Lower lobe of right lung (tissue), 2 donors: ENCODE measurements around the gene ATP2B3. TPM values are rescaled to one million over a fixed set of nuclear protein-coding genes. Genes with fewer than 3 reads are reported as not detected.

Source experiments
- ATAC-seq, 2 donors: fragments of 200-7000 bp; cut with Tn5 transposase; one replicate each; pipeline ENCODE4 v1.9.1; 2020 to 2022; ENCODE audit warnings: mild to moderate bottlenecking in 2 of 2, moderate library complexity in 2 of 2
- DNase-seq: peaks from one replicate; pipeline ENCODE4 v3.0.0-alpha.2; 2020
- H3K27ac ChIP-seq: fragments of 200-600 bp; one replicate; pipeline ENCODE4 v1.8.0; 2022
- H3K27me3 ChIP-seq: fragments of 200-600 bp; one replicate; pipeline ENCODE4 v1.8.0; 2022; ENCODE audit warnings: low read depth
- H3K36me3 ChIP-seq: fragments of 200-600 bp; one replicate; pipeline ENCODE4 v1.8.0; 2022; ENCODE audit warnings: mild to moderate bottlenecking
- H3K4me1 ChIP-seq: fragments of 200-600 bp; one replicate; pipeline ENCODE4 v1.8.0; 2022
- H3K4me3 ChIP-seq: fragments of 200-600 bp; one replicate; pipeline ENCODE4 v1.8.0; 2022; ENCODE audit warnings: mild to moderate bottlenecking
- H3K9me3 ChIP-seq: fragments of 200-600 bp; one replicate; pipeline ENCODE4 v1.8.0; 2022
- intact Hi-C: fragments of 100-400 bp; cut with DNase I; formaldehyde crosslinking; loops from one replicate; pipeline ENCODE4 v1.11.0; 2022
- total RNA-seq: library from RNA; stranded (reverse); fragmentation: NEBNext Ultra II Directional; extraction: Animal tissue kit (Norgen Biotek cat#: 25700); gene quantifications from one replicate; pipeline ENCODE4 v1.2.1, GENCODE V29; 2021
- TF ChIP-seq, protein P1 (sequence below): fragments of 200-600 bp; IDR thresholded peaks from one replicate; pipeline ENCODE4 v1.8.0; 2022; ENCODE audit warnings: antibody characterized with exemption, mild to moderate bottlenecking
- donor health status: DM: no; HTN: yes; CAD: no; lungs with severe emphysema.

The ATP2B3 gene
- total RNA-seq, 1 donor from 2014 or later = not detected

DNA sequence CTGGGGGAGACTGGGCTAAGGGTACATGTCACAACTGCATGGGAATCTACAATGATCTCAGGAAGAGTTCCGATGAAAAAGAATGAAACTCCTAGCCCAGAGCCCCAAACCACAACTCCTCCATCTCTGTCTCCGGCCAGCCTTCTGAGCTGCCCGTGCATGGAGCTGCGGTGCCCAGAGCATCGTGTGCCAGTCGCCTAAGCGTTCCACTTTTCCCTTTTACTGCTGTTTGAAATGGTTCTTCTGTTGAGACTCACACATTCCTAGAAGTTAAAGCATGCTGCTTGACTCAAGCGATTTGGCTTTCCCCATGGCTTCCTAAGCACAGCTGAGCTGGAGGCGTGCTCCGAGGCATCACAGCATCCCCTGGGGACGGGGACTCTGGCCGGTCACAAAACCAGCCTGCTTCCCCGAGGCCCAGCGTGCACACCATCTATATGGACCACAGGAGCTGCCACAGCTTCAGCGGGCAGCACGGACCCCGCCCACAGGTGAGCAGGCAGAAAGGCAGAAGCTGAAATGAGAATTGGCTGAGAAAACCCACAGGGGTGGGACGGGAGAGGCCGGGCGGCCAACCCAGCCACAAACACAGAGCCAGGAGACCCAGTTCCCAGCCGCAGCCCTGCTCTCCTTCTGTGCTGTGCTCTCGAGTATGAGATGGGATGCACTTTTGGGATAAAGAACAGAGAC lies 76.5 kb downstream of the ATP2B3 start:
- peak; percentile 1 for DNase-seq
- Histone ChIP-seq H3K27ac (no peak overlapping the region), H3K9me3 (no peaks in the 10 kb centered on the region), H3K4me3 (no peak overlapping the region), H3K4me1 (peaks cover 6% of the 10 kb centered on the region), H3K36me3 (peaks cover 45% of the 10 kb centered on the region), H3K27me3 (no peaks in the 10 kb centered on the region)
- intact Hi-C loops = no loop called here
- no peak for ATAC-seq
- TF ChIP-seq, protein P1, sequence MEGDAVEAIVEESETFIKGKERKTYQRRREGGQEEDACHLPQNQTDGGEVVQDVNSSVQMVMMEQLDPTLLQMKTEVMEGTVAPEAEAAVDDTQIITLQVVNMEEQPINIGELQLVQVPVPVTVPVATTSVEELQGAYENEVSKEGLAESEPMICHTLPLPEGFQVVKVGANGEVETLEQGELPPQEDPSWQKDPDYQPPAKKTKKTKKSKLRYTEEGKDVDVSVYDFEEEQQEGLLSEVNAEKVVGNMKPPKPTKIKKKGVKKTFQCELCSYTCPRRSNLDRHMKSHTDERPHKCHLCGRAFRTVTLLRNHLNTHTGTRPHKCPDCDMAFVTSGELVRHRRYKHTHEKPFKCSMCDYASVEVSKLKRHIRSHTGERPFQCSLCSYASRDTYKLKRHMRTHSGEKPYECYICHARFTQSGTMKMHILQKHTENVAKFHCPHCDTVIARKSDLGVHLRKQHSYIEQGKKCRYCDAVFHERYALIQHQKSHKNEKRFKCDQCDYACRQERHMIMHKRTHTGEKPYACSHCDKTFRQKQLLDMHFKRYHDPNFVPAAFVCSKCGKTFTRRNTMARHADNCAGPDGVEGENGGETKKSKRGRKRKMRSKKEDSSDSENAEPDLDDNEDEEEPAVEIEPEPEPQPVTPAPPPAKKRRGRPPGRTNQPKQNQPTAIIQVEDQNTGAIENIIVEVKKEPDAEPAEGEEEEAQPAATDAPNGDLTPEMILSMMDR = no peak

DNA sequence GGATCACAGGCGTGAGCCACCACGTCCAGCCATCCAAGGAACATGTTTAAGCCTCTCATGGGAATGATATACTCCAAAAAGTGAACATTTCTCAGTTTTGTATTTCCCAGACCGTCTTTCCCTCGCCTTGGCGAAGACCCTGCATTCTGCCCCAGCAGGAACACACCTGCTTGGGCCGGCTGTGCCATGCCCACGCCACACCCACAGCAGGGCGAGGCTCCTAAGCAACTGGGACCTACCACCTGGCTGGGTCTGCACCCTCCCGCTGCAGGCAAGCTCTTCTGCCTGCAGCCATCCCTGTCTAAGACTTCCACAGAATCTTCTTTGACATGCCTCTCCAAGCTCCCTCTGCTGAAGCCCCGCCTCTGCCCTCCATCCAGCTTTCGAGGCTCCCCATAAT lies 77.9 kb downstream of the ATP2B3 start:
- Histone ChIP-seq H3K27me3 (no peaks in the 10 kb centered on the region), H3K9me3 (no peaks in the 10 kb centered on the region), H3K27ac (no peak overlapping the region), H3K4me1 (peaks cover 11% of the 10 kb centered on the region), H3K4me3 (no peak overlapping the region), H3K36me3 (peaks cover 44% of the 10 kb centered on the region)
- TF ChIP-seq, protein P1 = no peak
- DNase-seq = no peak
- no peak for ATAC-seq
- intact Hi-C loops = no loop called here

DNA sequence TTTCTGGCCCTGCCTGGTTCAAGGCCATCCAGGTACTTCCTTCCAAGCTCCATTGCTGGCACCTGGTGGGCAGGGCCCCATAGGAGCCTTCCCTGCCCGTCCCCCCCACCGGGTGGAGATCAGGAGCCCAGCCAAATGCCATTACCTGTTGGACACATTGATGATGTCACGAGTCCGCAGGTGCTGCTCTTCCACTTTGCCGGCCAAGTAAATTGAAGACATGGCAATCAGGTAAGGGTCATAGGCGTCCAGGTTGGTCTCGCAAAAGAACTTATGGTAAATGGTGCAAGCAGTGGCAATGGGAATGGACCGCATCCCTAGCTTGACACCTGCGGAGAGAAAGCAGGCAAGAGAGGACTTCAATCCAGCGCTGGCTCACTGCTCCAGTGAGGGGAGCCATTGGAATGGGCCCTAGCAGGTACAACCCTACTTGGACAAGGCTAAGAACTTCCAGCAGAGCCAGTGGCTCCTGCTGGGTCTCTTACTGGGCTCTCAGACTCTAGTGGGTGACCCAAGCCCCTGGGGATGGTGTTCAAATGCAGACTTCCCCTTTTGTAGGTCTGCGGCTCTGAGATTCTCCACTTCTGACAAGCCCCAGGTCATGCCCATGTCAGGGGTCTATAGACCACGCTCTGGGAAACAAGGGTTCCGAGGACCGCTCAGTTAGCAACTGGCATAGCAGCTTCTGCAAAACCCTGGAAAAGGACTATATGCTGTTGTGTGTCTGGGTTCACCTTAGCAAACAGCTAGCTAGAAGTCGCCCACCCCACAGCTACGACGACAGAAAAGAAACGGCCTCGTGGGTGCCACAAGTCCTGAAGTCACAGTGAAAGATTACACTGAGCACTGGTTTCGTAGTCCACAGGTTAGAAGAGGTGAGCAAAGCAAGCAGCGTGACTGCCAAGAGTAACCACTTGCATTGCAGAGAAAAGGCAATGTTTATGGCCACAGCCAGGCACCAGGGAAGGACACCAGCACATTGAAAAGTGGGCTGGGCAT lies 78.7 kb downstream of the ATP2B3 start:
- Histone ChIP-seq H3K27me3 (no peaks in the 10 kb centered on the region), H3K4me3 (no peak overlapping the region), H3K4me1 (peaks cover 11% of the 10 kb centered on the region), H3K27ac (no peak overlapping the region), H3K9me3 (no peaks in the 10 kb centered on the region), H3K36me3 (peaks cover 40% of the 10 kb centered on the region)
- ATAC-seq (no peak), DNase-seq (no peak)
- intact Hi-C loops = no loop called here
- TF ChIP-seq, protein P1 = no peak

DNA sequence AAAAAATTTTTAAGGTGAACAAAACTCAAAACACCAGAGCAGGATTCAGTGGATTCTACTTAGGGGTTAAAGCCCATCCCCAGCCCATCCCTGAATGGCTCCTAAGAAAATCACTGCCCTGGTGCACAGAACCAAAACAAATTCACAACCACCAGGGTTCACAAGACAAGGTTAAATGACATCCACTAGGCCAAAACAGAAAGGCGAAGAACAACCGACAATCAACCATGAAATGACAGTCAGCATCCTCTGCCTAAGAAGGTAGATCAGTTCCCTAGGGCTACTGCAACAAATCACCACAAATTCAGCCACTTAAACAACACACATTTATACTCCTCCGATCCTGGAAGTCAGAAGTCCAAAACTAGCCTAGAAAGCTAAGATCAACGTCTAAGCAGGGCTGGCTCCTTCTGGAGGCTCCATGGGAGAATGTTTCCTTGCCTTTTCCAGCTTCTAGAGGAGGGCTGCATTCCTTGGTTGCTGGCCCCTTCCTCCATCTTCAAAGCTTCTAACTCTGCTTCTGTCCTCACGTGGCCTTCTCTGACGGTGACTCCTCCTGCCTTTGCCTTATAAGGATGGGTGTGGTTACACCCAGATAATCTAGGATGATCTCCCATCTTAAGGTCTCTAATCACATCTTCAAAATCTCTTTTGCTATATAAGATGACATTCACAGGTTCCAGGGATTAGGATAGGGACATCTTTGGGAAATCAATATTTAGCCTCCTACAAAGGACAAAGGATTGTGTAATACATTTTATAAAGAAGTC lies 79.7 kb downstream of the ATP2B3 start:
- Histone ChIP-seq H3K4me1 (peaks cover 11% of the 10 kb centered on the region), H3K27ac (no peak overlapping the region), H3K27me3 (no peaks in the 10 kb centered on the region), H3K9me3 (no peaks in the 10 kb centered on the region), H3K4me3 (no peak overlapping the region), H3K36me3 (peaks cover 30% of the 10 kb centered on the region)
- ATAC-seq (no peak), DNase-seq (no peak)
- TF ChIP-seq, protein P1 = no peak
- intact Hi-C loops = no loop called here

DNA sequence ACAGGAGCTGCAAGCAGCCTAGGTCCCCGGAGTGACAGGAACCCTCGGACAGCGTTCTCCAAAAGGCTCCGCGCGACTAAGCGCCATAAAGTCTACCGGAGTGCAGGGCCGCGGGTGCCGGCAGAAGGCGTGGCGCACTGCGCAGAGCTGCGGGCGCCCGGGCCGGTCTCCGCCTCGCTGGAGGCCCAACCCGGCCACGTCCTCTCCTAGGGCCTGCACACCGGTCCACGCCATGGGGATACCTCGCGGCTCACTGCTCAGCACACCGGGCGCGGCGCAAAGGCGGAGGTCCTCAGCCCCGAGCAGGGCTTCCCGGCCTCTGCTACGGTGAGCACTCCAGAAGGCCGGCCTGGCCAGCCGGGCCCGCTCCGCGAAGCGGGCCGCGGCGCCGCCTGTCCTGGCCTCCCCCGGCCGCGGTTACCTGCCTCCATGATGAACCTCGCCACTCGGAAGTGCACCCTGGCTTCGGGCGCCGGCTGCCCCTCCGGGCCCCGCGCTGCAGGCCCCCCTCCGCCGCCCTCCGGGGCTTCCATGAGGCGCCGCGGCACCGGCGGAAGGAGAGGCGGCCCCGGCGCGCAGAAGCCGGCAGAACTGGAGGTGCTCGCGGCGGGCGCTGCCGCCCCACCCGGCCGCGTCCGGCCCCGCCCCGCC lies 81.2 kb downstream of the ATP2B3 start, which contains the start of gene CCNQ:
Gene CCNQ, minus strand, starts transcription at position 599 of the 651 bp plus-strand sequence. Its CDS starts 66 bp downstream, at position 533.
- intact Hi-C loops = no loop called here
- Histone ChIP-seq H3K4me1 (peaks cover 11% of the 10 kb centered on the region), H3K4me3 (peak within 1 kb of the TSS; percentile 68), H3K36me3 (peaks cover 15% of the 10 kb centered on the region), H3K27me3 (no peaks in the 10 kb centered on the region), H3K9me3 (no peaks in the 10 kb centered on the region), H3K27ac (peak within 1 kb of the TSS; percentile 76)
- DNase-seq = peak; percentile 53
- ATAC-seq = peak; percentile 65 to 71
- TF ChIP-seq, protein P1 = no peak
